HepG2 (cell line): ENCODE measurements around the gene CES3. TPM values are rescaled to one million over a fixed set of nuclear protein-coding genes. Genes with fewer than 3 reads are reported as not detected.

ENCODE experiments used
- AHR ChIP-seq: IDR thresholded peaks from 2 replicates; pipeline ENCODE4 v1.6.1; 2018; ENCODE audit warnings: missing genetic modification reagents, missing compliant biosample characterization
- CCAR2 ChIP-seq: fragments of 200-400 bp; formaldehyde crosslinking; optimal IDR thresholded peaks from 2 replicates; pipeline ENCODE3; 2018; ENCODE audit warnings: low read depth, mild to moderate bottlenecking, low read length, moderate library complexity
- CHCHD3 ChIP-seq: sonication (generic); formaldehyde crosslinking; IDR thresholded peaks from 2 replicates; pipeline ENCODE4 v1.8.0; 2022; ENCODE audit warnings: mild to moderate bottlenecking, missing genetic modification reagents, moderate library complexity
- DDIT3 ChIP-seq: sonication (generic); formaldehyde crosslinking; IDR thresholded peaks from 2 replicates; pipeline ENCODE4 v1.4.0; 2020; ENCODE audit warnings: mild to moderate bottlenecking, missing genetic modification reagents
- GATAD2A ChIP-seq: IDR thresholded peaks from 2 replicates; pipeline ENCODE4 v1.6.1; 2016
- HMGXB4 ChIP-seq, 2 experiments: sonication (generic) in 1 of 2; formaldehyde crosslinking in 1 of 2; IDR thresholded peaks; 2 replicates each; pipeline versions ENCODE4 v1.4.0 to v1.6.1; 2018 to 2020; ENCODE audit warnings: missing genetic modification reagents in 2 of 2, borderline replicate concordance in 1 of 2, low read depth in 1 of 2, mild to moderate bottlenecking in 1 of 2, missing biosample characterization in 1 of 2
- JDP2 ChIP-seq: sonication (generic); formaldehyde crosslinking; IDR thresholded peaks from 2 replicates; pipeline ENCODE4 v1.8.1; 2022; ENCODE audit warnings: missing genetic modification reagents, borderline replicate concordance
- KIAA2018 ChIP-seq: sonication (generic); formaldehyde crosslinking; IDR thresholded peaks from 2 replicates; pipeline ENCODE4 v1.5.0; 2020; ENCODE audit warnings: mild to moderate bottlenecking, missing genetic modification reagents, borderline replicate concordance
- MAF1 ChIP-seq: sonication (generic); formaldehyde crosslinking; IDR thresholded peaks from 2 replicates; pipeline ENCODE4 v1.5.0; 2020; ENCODE audit warnings: missing genetic modification reagents, borderline replicate concordance
- MXD3 ChIP-seq: IDR thresholded peaks from 2 replicates; pipeline ENCODE4 v1.6.1; 2016; ENCODE audit warnings: mild to moderate bottlenecking, missing biosample characterization, missing genetic modification reagents
- POLR2AphosphoS2 ChIP-seq: IDR thresholded peaks from 2 replicates; pipeline ENCODE4 v1.6.1; 2011; ENCODE audit warnings: low read depth, low read length, improper control_type of control experiment
- SNAPC2 ChIP-seq: sonication (generic); formaldehyde crosslinking; IDR thresholded peaks from 2 replicates; pipeline ENCODE4 v1.8.1; 2022; ENCODE audit warnings: mild to moderate bottlenecking, missing genetic modification reagents
- SP1 ChIP-seq, 2 experiments: fragments of 450-650 bp in 1 of 2; sonication (generic) in 1 of 2; formaldehyde crosslinking in 1 of 2; IDR thresholded peaks; 2 replicates each; pipeline versions ENCODE4 v1.4.0 to v1.6.1; 2016 to 2020; ENCODE audit warnings: missing genetic modification reagents in 1 of 2
- TCF7L2 ChIP-seq: IDR thresholded peaks from 2 replicates; pipeline ENCODE4 v1.6.1; 2011; ENCODE audit warnings: mild to moderate bottlenecking, low read depth, low read length, moderate library complexity
- ZNF790 ChIP-seq: sonication (generic); formaldehyde crosslinking; IDR thresholded peaks from 2 replicates; pipeline ENCODE4 v1.8.0; 2022; ENCODE audit warnings: missing genetic modification reagents, mild to moderate bottlenecking, borderline replicate concordance
- ZNF841 ChIP-seq: sonication (generic); formaldehyde crosslinking; IDR thresholded peaks from 2 replicates; pipeline ENCODE4 v1.8.1; 2023; ENCODE audit warnings: missing genetic modification reagents, borderline replicate concordance
- polyA plus RNA-seq, 8 experiments: library from polyadenylated mRNA; depleted of rRNA in 3 of 8; stranded (reverse) in 7 of 8; unstranded in 1 of 8; fragments of >200 nt; fragmentation: Illumina TruSeq in 4 of 8; extraction: Trizol in 4 of 8; gene quantifications; 2 replicates each; pipeline versions ENCODE4 v1.2.1 to v1.2.3, GENCODE V29; 2011 to 2016; ENCODE audit warnings: low read depth in 4 of 8, missing spikeins in 1 of 8, mixed read lengths in 1 of 8; ENCODE audit not compliant: insufficient read depth in 1 of 8
- total RNA-seq, 5 experiments: library from RNA; depleted of rRNA; stranded (reverse); fragments of >200 nt; fragmentation: Illumina TruSeq; extraction: Trizol; gene quantifications; 2 replicates each; pipeline ENCODE4 v1.2.3, GENCODE V29; 2016; ENCODE audit warnings: low read depth in 1 of 5

The CES3 gene
- total and polyA plus RNA-seq, 2 of the 13 experiments (the other 11 are each of a cell fraction or from before 2014, with no cell fraction given), result 6.6 to 17.4 TPM

GRCh38 chr16:66935314-66936011 lies 25.6 kb upstream of the CES3 start, which contains the start of gene CES2 (continued):
- no peak for TF ChIP-seq KIAA2018
- peak; percentile 71; the same call in 1 of the 2 replicates for TF ChIP-seq MAF1
- TF ChIP-seq JDP2 (CRISPR knock-in tag), result no peak
- TF ChIP-seq DDIT3, result no peak
- TF ChIP-seq CHCHD3 (CRISPR knock-in tag), result no peak
- peak; percentile 86; the same call in 1 of the 2 replicates for TF ChIP-seq ZNF841 (CRISPR knock-in tag)
- TF ChIP-seq GATAD2A (CRISPR knock-in tag), result peak; percentile 84
- no peak for TF ChIP-seq TCF7L2
- TF ChIP-seq SP1 (IDR thresholded peaks at IDR 0.05), result no peak
- TF ChIP-seq SP1 (CRISPR knock-in tag; IDR thresholded peaks at IDR 0.05), result peak; percentile 65; the same call in 1 of the 2 replicates
- 0 out of 2 replicates have a peak, but pooled peaks have one; percentile 46 for TF ChIP-seq ZNF790 (CRISPR knock-in tag)
- TF ChIP-seq MXD3 (CRISPR knock-in tag), result 0 out of 2 replicates have a peak, but pooled peaks have one; percentile 75
- TF ChIP-seq CCAR2, result no peak
- TF ChIP-seq SNAPC2 (CRISPR knock-in tag), result peak; percentile 60; the same call in 1 of the 2 replicates
- no peak for TF ChIP-seq AHR (CRISPR knock-in tag)
- TF ChIP-seq HMGXB4 (CRISPR knock-in tag; IDR thresholded peaks at IDR 0.05; ENCODE audit: borderline replicate concordance in 1 of 2, low read depth in 1 of 2), result peak; percentile 73 to 76; a peak in 3 of 4 replicates
- TF ChIP-seq POLR2AphosphoS2, result no peak
